ENCODE measurements around the gene EID2. TPM values are rescaled to one million over a fixed set of nuclear protein-coding genes. Genes with fewer than 3 reads are reported as not detected.

EID2 gene
- total and polyA plus RNA-seq, 2 of the 8 experiments (the other 6 are each of a cell fraction or from before 2014, with no cell fraction given) = 7.8 to 29.6 TPM

Small RNAs within 50 kb of the gene (small RNA-seq; reads per million reads assigned to genes)
- gene RPS29P24 (ENCODE audit: insufficient read depth) = not detected

Other genes starting within 250 kb of the EID2 start
- not detected in 2 replicates for gene IFNL1, start 243.8 kb downstream of the EID2 start, total RNA-seq (2021; fragmentation: NEBNext Ultra II Directional; extraction: Animal tissue kit (Norgen Biotek cat#: 25700))
- gene IFNL1, start 243.8 kb downstream of the EID2 start, polyA plus RNA-seq (2011; rRNA removed) = not detected in 2 replicates
- gene LRFN1, start 219.3 kb downstream of the EID2 start, total RNA-seq (2021; fragmentation: NEBNext Ultra II Directional; extraction: Animal tissue kit (Norgen Biotek cat#: 25700)) = 6.6 and 7.5 TPM in 2 replicates
- 2.4 and 6.1 TPM in 2 replicates for gene LRFN1, start 219.3 kb downstream of the EID2 start, polyA plus RNA-seq (2011; rRNA removed)
- not detected in 2 replicates for gene GMFG, start 204.1 kb downstream of the EID2 start, total RNA-seq (2021; fragmentation: NEBNext Ultra II Directional; extraction: Animal tissue kit (Norgen Biotek cat#: 25700))
- gene GMFG, start 204.1 kb downstream of the EID2 start, polyA plus RNA-seq (2011; rRNA removed) = 0.24 and 0.26 TPM in 2 replicates
- 158 and 161 TPM in 2 replicates for gene SAMD4B, start 197.7 kb downstream of the EID2 start, total RNA-seq (2021; fragmentation: NEBNext Ultra II Directional; extraction: Animal tissue kit (Norgen Biotek cat#: 25700))
- 137 and 189 TPM in 2 replicates for gene SAMD4B, start 197.7 kb downstream of the EID2 start, polyA plus RNA-seq (2011; rRNA removed)
- 31.4 and 33.1 TPM in 2 replicates for gene PAF1, start 149.1 kb downstream of the EID2 start, total RNA-seq (2021; fragmentation: NEBNext Ultra II Directional; extraction: Animal tissue kit (Norgen Biotek cat#: 25700))
- 58.6 and 67.8 TPM in 2 replicates for gene PAF1, start 149.1 kb downstream of the EID2 start, polyA plus RNA-seq (2011; rRNA removed)
- gene MED29, start 148.8 kb downstream of the EID2 start, total RNA-seq (2021; fragmentation: NEBNext Ultra II Directional; extraction: Animal tissue kit (Norgen Biotek cat#: 25700)) = 31.1 and 32.3 TPM in 2 replicates
- gene MED29, start 148.8 kb downstream of the EID2 start, polyA plus RNA-seq (2011; rRNA removed) = 52.5 and 71.4 TPM in 2 replicates
- gene ZFP36, start 133.3 kb downstream of the EID2 start, total RNA-seq (2021; fragmentation: NEBNext Ultra II Directional; extraction: Animal tissue kit (Norgen Biotek cat#: 25700)) = 10.9 and 12.2 TPM in 2 replicates
- 4.0 and 7.3 TPM in 2 replicates for gene ZFP36, start 133.3 kb downstream of the EID2 start, polyA plus RNA-seq (2011; rRNA removed)
- gene PLEKHG2, start 127.5 kb downstream of the EID2 start, total RNA-seq (2021; fragmentation: NEBNext Ultra II Directional; extraction: Animal tissue kit (Norgen Biotek cat#: 25700)) = 64.0 and 65.7 TPM in 2 replicates
- 16.9 and 21.8 TPM in 2 replicates for gene PLEKHG2, start 127.5 kb downstream of the EID2 start, polyA plus RNA-seq (2011; rRNA removed)
- 2,433 and 2,482 TPM in 2 replicates for gene RPS16, start 104.2 kb downstream of the EID2 start, total RNA-seq (2021; fragmentation: NEBNext Ultra II Directional; extraction: Animal tissue kit (Norgen Biotek cat#: 25700))
- gene RPS16, start 104.2 kb downstream of the EID2 start, polyA plus RNA-seq (2011; rRNA removed) = 7,810 and 9,546 TPM in 2 replicates
- 111 and 118 TPM in 2 replicates for gene SUPT5H, start 94.6 kb downstream of the EID2 start, total RNA-seq (2021; fragmentation: NEBNext Ultra II Directional; extraction: Animal tissue kit (Norgen Biotek cat#: 25700))
- gene SUPT5H, start 94.6 kb downstream of the EID2 start, polyA plus RNA-seq (2011; rRNA removed) = 77.8 and 110 TPM in 2 replicates
- gene TIMM50, start 59.3 kb downstream of the EID2 start, total RNA-seq (2021; fragmentation: NEBNext Ultra II Directional; extraction: Animal tissue kit (Norgen Biotek cat#: 25700)) = 153 and 155 TPM in 2 replicates
- 187 and 217 TPM in 2 replicates for gene TIMM50, start 59.3 kb downstream of the EID2 start, polyA plus RNA-seq (2011; rRNA removed)
- 11.3 and 12.2 TPM in 2 replicates for gene DLL3, start 41.2 kb downstream of the EID2 start, total RNA-seq (2021; fragmentation: NEBNext Ultra II Directional; extraction: Animal tissue kit (Norgen Biotek cat#: 25700))
- 13.8 and 16.6 TPM in 2 replicates for gene DLL3, start 41.2 kb downstream of the EID2 start, polyA plus RNA-seq (2011; rRNA removed)
- 8.4 and 11.0 TPM in 2 replicates for gene SELENOV, start 25.0 kb downstream of the EID2 start, total RNA-seq (2021; fragmentation: NEBNext Ultra II Directional; extraction: Animal tissue kit (Norgen Biotek cat#: 25700))
- 10.7 and 21.8 TPM in 2 replicates for gene SELENOV, start 25.0 kb downstream of the EID2 start, polyA plus RNA-seq (2011; rRNA removed)
- gene EID2B, start 7.3 kb downstream of the EID2 start, total RNA-seq (2021; fragmentation: NEBNext Ultra II Directional; extraction: Animal tissue kit (Norgen Biotek cat#: 25700)) = 2.4 and 3.4 TPM in 2 replicates
- gene EID2B, start 7.3 kb downstream of the EID2 start, polyA plus RNA-seq (2011; rRNA removed) = 2.1 and 11.3 TPM in 2 replicates
- gene LGALS13, start 62.4 kb upstream of the EID2 start, total RNA-seq (2021; fragmentation: NEBNext Ultra II Directional; extraction: Animal tissue kit (Norgen Biotek cat#: 25700)) = not detected in 2 replicates
- gene LGALS13, start 62.4 kb upstream of the EID2 start, polyA plus RNA-seq (2011; rRNA removed) = not detected in 2 replicates
- gene LGALS16, start 115.8 kb upstream of the EID2 start, total RNA-seq (2021; fragmentation: NEBNext Ultra II Directional; extraction: Animal tissue kit (Norgen Biotek cat#: 25700)) = not detected in 2 replicates
- not detected in 2 replicates for gene LGALS16, start 115.8 kb upstream of the EID2 start, polyA plus RNA-seq (2011; rRNA removed)
- gene LGALS14, start 164.3 kb upstream of the EID2 start, total RNA-seq (2021; fragmentation: NEBNext Ultra II Directional; extraction: Animal tissue kit (Norgen Biotek cat#: 25700)) = 0.50 and 1.1 TPM in 2 replicates
- 0.22 and 0.77 TPM in 2 replicates for gene LGALS14, start 164.3 kb upstream of the EID2 start, polyA plus RNA-seq (2011; rRNA removed)
- 10.1 and 12.4 TPM in 2 replicates for gene CLC, start 197.9 kb upstream of the EID2 start, total RNA-seq (2021; fragmentation: NEBNext Ultra II Directional; extraction: Animal tissue kit (Norgen Biotek cat#: 25700))
- 4.0 and 6.4 TPM in 2 replicates for gene CLC, start 197.9 kb upstream of the EID2 start, polyA plus RNA-seq (2011; rRNA removed)
- gene LEUTX, start 238.7 kb upstream of the EID2 start, total RNA-seq (2021; fragmentation: NEBNext Ultra II Directional; extraction: Animal tissue kit (Norgen Biotek cat#: 25700)) = not detected in 2 replicates
- gene LEUTX, start 238.7 kb upstream of the EID2 start, polyA plus RNA-seq (2011; rRNA removed) = not detected in 2 replicates